HG03108 (cell line): ENCODE measurements around the gene SH3GLB1.
A peak's percentile ranks its signal among the peaks of the same experiment; 100 is the strongest.

Experiments used
- ATAC-seq: cut with Tn5 transposase; IDR thresholded peaks from one replicate; pipeline ENCODE4 v1.9.1; 2021; ENCODE audit warnings: moderate library complexity; ENCODE audit not compliant: unreplicated experiment

The SH3GLB1 gene

DNA sequence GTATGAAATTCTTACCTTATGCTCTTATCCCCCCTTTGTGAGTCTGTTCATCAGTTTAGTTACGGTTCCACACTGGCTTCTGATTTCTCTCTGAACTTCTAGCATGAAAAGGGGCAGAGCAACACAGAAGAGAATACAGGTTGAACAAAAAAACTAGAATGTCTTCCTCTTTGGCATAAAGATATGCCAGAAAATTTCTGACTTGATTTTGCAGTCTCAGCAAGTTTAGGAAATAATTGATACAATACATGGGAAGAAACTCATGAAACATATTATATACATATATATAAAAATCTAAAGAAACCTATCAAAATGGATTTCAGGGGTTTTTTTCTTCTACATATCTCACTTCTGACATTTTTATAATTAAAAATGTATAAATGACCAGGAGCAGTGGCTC is 27.0 kb downstream of the SH3GLB1 start:
- ATAC-seq: no peak

DNA sequence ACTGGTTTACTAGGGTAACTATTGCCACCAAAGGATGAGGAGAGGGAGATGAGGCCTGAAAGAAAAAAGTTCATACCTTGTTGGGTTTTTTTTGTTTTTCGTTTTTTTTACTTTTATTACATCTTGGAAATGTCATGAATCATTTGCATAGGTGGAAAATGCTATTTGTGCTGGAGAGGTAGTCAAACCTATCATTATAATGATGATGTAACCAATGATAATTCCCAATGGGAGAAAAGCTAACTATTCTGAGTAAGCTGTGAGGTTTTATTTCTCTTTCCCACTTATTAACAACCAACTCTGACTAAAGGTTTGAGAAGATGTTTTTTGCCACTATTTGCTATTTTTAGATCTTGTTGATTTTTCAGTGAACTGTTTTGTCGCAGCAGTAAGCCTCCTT is 29.0 kb downstream of the SH3GLB1 start:
- ATAC-seq: no peak

DNA sequence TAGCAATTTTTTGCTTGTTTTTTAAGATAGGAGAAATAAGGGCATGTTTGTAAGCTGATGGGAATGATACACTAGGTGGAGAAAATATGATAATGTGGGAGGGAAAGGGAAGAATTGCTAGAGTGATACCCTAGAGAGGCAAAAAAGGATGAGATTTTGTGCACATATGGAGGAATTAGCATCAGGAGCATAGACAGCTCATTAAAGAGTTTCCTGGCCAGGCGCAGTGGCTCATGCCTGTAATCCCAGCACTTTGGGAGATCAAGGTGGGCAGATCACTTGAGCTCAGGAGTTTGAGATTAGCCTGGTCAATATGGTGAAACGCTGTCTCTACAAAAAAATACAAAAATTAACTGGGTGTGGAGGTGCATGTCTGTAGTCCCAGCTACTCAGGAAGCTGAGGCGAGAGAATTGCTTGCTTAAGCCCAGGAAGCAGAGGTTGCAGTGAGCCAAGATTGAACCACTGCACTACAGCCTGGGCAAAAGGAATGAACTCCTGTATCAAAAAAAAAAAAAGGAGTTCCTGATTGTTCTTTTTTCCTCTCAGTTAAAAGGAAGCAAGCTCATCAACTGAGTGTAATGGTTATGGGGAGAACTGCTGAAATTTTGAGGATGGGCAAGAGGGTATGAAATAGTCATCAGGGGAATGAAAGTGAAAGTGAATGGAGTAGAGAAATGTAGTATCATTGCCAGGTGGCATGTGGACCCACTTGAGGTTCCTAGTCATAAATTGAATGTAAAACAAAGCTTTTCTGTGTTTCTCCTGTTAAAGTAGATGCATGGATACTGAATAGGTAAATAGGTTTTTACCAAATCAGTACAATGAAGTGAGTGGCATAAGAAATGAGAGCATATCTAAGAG is 35.5 kb downstream of the SH3GLB1 start:
- peak; percentile 63 for ATAC-seq

DNA sequence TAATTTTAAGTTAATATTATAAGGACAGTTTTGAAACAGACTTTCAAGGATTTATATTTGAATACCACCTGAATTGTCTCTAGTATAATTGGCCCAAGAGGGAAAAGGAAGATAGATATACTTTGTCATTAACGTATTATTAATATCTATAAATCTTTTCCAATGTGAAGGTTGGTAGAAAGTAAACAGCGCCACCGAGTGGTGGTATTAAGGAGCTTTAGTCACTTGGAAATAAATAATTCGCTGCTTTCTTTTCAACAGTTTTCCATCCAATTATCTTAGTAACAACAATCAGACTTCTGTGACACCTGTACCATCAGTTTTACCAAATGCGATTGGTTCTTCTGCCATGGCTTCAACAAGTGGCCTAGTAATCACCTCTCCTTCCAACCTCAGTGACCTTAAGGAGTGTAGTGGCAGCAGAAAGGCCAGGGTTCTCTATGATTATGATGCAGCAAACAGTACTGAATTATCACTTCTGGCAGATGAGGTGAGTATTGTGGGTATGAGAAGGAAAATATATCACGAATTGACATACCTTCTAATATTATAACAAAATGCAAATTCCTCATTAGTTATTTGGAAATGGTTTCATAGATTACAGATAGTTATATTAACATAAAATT is 37.7 kb downstream of the SH3GLB1 start:
- ATAC-seq: no peak

DNA sequence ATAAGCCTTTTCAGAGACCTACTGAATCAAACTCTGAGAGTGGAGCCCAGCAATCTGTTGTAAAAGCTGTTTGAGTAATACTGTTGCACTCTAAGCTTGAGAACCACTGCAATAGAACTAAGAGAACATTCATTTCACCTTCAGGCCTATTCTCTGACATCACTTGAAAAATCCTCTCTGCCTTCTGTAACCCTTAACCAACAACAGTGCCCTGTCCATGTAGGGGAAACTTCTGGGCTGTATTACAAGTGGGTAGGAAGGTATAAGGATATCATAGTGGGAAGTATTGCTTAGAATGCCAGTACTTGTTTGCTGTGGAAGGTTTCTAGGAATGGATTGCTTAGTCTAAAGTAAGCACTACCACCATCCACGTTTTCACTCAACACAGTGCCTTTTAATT is 42.9 kb downstream of the SH3GLB1 start:
- no peak for ATAC-seq

DNA sequence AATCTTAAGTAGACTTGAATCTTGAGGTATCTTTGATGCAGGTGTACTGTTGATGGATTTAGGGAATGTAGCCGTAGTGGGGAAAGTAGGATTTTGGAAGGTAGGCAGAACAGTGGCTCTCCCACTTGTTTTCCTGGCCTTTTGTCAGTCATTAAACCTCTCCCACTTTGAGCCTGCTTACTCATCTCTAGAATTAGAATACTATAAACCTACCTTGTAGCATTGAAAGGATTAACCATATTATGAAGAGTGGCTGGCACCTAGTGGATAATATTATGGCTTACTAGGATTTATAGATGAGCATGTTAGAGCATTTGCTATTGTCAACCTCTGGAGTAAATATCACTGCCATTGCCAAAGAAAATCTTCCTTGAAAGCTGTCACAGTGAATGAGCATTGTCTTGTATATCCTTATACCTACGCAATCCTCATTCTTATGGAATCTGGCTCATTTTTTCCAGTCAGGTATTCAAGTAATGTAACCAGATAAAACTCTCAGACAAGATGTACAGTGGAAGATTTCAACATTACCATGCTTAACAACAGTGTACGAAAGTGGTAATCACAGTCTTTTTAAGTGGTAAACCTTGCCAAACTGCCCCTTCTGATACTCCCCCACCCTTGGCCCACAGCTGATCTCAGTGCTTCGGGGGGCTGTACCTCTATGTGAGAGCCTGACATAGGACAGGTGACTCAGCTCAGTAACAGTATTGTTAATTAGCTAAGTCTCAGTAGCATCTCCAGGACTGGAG is 44.4 kb downstream of the SH3GLB1 start:
- ATAC-seq: no peak

DNA sequence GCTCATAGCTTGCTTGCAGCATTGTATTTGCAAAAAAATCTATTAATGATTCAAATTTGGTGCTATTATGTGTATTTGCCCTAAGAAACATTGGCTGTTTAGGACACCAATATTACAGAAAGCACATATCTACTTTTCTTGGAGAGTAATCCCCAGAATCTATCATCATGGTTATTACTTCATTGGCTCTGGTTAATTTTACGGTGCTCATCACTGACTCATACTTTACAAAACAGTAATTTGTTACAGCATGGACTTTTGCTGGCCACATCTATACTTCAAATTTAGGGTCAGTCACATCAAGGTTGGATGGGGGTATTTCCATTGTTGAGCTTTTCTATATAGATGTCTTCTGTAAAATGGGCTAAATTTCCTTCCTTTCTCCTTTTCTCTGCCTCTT is 45.7 kb downstream of the SH3GLB1 start:
- no peak for ATAC-seq

DNA sequence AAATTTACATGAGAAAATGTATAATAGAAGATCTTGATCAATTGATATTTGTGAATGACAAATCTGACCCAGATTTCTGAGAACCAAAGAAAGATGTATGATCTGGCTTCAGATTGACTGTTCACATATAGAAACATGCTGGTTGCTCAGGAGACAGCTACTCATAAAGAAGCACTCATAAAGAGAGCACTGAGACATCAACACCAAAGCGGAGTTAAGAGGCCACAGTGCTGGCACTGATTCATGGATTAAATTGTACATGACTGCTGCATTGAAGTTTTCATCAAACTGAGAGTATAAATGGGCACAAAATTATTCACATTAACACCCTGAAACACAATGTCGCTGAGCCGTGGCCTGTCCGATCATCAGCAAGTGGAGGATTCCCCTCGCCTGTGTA is 46.2 kb downstream of the SH3GLB1 start:
- ATAC-seq: no peak

DNA sequence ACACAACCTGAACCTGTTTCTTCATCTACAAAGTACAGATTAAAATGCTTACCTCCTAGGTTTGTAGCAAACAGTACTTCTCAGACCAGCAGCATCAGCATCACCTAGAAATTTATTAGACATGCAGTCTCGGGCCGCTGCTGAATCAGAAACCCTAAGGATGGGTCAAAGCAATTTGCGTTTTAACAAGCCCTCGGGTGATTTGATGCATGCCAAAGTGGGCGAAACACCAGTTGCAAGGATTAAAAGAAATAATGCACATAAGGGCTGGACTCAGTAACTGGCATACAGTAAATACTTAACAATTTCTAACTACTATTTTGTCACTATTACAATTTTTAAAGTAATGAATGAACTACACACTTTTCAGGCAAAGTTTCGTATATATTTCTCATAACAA is 47.5 kb downstream of the SH3GLB1 start:
- no peak for ATAC-seq

DNA sequence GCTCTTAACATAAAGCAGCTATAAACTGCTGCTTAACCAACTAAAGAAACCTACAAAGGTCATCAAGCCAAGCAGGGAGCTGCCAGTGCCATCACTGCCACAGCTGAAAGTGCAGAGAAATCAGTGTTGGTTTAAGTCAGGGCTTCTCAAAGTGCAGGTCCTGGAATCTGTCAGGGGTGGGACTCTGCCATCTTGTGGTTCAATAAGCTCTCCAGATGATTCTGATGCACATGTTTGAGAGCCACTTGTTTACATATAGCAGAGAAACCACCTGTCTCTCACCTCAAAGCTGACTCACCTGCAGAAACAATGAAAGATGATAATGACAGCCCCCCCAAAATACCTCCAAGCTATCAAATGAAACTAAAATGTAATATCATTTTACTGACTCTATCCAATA is 49.3 kb downstream of the SH3GLB1 start:
- ATAC-seq: no peak

DNA sequence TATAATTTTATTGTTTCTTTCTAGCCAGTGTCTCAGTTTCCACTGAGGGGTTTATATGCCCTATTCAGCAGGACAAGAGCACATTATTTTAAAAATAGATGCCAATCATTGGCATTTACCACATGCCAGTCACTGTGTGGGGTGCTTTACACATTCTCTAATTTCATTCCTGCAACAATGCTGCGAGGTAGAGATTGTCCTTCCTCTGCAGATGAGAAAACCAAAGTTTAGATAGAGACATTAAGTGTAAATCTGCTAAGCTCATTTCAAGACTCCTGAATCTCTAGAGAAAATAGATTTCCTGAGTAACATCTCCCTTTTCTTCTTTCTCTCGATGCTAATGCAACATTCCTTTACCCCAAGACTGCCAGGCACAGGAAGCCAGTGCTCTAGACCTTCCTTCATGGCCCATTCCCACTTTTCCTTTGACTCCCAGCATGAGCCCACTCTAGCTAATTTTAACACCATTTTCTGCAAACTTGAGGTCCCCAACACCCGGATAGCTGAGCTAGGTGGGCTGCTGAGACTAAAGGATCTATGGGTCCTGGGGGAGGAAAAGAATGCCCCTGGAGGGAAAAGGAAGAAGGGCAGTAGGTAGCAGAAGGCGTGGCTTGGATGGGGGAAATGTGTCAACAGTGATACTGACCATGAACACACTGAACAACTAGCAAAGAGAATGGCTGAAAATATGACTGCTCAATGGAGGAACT is 50.0 kb downstream of the SH3GLB1 start:
- no peak for ATAC-seq

DNA sequence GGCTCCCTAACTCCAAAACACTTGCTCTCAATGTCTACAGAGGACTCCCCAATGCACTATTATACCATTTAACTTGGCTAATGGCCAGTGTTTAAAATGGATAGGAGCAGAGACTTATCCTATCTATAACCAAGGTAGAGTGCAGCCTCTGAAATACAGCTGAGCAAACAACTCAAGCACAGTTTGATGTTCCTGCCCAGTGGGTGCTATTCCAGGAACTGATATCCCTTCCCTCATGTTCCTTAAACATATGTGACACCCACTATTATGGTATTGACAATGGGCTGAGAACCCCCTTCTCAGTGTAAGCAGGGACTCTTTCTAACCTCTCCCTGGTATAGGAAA is 51.7 kb downstream of the SH3GLB1 start:
- ATAC-seq: no peak

DNA sequence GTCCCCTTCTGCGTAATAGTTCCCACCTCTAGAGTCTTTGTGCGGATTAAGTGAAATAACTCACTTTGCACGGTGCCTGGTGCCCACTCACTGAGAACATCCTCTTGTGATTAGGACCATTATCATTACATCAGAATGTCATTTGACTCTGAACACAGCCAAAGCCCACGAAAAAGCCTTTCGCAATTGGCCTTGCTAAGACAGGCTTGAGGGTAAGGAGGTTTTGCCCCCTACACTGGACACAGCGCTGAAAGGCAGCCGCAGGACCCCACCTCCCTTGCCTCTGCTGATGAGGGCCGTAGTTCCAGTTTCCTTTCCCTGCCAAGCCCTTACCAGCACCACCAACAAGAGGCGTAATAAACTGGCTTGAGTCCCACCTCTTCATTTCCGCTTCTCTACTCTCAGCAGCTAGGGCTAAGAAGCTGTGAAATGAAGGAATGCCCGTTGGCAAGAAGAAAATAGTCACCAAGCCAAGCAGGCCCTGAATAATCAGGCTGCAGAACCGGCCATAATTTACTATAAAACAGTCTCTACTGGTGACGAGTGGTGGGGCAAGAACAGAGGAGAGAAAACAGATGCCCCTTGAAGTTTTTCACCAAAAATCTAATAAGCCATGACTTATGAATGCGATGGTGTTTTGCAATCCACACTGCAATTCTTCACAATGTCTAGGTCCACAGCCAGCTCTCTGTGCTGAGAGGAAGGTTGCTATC is 53.1 kb downstream of the SH3GLB1 start:
- ATAC-seq: no peak

DNA sequence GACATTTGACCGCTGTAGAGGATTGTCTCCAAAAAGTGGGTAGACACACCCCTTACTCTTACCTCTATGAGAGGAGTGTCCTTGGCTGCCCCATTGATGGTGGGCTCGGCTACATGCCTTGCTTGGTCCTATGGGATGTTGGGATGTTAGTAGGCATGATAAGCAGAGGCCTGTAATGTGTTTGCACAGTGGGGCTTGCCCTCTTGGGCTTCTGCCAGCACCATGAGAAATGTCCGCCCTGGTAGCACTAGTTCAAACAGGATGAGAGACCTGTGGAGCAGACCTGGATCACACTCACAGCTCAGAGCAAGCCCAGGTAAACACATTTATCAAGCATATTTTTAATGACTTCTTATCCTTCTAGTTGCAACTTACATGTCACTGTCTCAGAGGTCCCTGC is 54.2 kb downstream of the SH3GLB1 start:
- ATAC-seq: no peak

DNA sequence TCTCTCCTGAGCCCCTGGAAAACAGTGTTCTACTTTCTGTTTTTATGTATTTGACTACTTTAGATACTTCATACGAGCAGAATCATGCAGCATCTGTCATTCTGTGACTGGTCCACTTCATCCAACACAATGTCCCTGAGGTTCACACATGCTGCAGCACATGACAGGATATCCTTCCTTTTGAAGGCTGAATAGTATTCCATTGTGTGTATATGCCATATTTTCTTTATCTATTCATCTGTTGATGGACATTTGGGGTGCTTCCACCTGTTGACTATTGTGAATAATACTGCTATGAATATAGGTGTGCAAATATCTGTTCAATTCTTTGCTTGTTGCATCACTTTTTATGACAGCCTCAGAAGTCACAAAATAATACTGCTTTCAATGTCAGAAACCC is 55.8 kb downstream of the SH3GLB1 start:
- no peak for ATAC-seq

DNA sequence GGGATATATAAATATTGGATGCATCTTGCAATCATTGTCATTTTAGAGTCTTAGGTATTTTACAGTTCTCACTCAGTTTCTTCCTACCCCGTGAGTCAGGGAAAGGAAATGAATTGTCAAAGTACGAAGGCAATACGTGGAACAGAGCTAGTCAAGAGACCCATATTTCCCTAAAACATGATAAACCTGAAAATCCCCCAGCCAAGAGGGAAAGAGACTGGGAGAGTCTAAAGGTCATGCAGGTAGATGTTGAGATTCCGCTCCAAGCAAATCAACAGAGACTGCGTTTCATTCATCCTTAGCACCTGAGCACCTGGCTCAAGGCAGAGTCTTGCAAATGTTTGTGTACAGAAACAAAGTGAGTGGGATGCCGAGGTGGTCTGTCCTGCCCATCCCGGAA is 58.0 kb downstream of the SH3GLB1 start:
- ATAC-seq: no peak

DNA sequence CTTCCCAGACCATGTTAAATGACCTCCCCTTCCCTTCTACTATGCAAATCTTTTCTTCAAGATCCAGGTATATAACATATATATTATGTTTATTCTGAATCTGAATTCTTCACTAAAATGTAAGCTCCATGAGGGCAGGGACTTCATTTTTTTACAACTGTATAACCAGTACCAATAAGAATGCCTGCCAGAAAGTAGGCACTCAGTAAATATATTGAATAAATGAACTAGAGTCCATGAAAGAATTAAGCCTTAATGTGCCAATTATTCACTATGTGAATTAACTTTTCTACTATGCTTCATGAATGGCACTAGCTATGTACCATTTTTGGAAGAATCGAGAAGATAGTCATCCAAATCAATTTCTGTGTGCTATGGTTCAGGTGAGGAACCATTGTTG is 60.1 kb downstream of the SH3GLB1 start:
- no peak for ATAC-seq

DNA sequence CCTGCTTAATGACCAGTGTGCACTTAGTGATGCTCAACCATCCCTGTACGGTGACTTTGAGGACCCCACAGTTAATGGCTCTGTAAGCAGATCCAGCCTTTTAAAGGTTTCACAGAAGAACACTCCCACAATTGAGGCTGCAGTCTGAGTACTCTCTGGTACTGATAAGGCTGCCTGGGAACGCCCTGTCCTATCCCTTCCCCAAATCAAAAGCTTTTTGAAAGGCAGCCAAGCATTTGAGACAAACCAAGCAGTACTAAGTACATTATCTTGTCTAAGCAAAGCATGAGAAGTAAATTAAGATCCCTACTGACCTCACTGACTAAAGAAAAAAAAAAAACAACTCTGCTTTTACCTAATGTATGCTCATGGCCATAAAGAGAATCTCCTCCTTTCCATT is 60.7 kb downstream of the SH3GLB1 start:
- ATAC-seq: no peak

DNA sequence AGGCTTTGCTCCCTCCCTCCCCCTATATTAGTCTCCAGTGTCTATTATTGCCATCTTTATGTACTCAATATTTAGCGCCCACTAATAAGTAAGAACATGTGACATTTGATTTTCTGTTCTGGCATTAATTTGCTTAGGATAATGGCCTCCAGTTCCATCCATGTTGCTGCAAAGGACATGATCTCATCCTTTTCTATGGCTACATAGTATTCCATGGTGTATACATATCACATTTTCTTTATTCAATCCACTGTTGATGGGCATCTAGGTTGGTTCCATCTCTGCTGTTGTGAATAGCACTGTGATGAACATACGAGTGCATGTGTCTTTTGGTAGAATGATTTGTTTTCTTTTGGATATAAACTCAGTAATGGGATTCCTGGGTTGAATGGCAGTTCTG is 61.3 kb downstream of the SH3GLB1 start:
- ATAC-seq: no peak

DNA sequence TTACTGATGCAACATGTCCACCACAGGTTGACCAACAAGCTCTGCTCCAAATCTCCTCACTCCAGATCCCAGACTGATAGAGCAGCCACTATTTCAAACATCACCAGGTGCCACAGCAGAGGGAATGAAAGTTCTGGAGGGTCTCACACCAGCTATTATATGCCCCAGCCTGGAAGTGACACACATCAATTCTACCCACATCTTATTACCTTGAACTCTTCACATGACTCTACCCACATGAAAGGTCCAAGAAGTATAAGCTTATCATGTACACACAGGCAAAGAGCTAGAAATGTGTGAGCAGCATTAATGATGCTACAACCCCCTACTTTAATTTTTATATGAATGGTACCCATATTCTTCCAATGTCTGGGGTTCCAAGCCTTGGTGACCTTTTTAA is 64.2 kb downstream of the SH3GLB1 start:
- no peak for ATAC-seq

DNA sequence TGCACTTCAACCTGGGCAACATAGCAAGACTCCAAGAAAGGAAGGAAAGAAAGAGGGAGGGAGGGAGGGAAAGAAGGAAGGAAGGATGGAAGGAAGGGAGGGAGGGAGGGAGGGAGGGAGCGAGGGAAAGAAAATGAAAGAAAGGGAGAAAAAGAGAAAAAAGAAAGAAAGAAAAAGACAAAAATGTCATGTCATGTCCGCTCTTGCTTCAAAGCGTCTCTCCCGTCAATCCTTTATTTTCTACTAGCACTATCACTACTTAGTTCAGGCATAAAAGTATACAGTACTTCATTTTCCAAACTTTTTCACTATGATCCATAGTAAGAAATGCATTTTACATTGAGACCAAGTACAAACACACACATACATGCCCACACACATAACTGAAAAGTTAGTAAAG is 64.7 kb downstream of the SH3GLB1 start:
- ATAC-seq: no peak
